NT2/D1 (cell line): ENCODE measurements around the gene ALDH1A1.

ENCODE experiments used
- YY1 ChIP-seq: IDR thresholded peaks from 2 replicates; pipeline ENCODE4 v1.6.1; 2011; ENCODE audit not compliant: insufficient read length, insufficient read depth
- ZNF274 ChIP-seq: IDR thresholded peaks from 2 replicates; pipeline ENCODE4 v1.6.1; 2011; ENCODE audit warnings: mild to moderate bottlenecking, low read depth, low read length

DNA sequence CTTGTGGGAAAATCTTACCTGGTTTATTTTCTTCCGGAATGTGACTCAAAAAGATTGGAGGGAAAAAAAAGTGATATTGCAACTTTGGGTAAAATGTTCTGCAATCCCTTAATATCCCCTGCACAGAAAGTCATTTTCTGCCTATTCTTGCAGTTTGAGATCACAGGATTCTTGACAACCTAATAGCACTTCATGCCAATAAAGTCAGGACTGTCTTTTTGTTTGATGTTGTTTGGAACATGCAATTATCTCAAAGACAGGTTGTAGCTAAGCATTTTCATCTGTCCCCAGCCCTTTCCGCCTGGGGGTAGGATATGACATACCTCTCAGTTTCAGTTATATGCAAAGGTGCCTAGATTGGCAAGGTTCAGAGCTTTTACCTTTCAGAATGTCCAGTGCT is 63.9 kb downstream of the ALDH1A1 start:
- no peak for TF ChIP-seq ZNF274
- TF ChIP-seq YY1: no peak
